Breast epithelium (tissue), 4 donors: ENCODE data around the gene TPPP3. TPM values are rescaled to one million over a fixed set of nuclear protein-coding genes. Genes with fewer than 3 reads are reported as not detected.

Source experiments
- DNase-seq, 2 donors: peaks; one replicate each; pipeline ENCODE4 v3.0.0-alpha.2; 2019; ENCODE audit warnings: low spot score in 2 of 2
- H3K27ac ChIP-seq, 2 donors: fragments of 200-600 bp; sonication (generic) in 1 of 2; one replicate each; pipeline ENCODE4 v1.5.1; 2016 to 2019; ENCODE audit warnings: mild to moderate bottlenecking in 1 of 2
- H3K27me3 ChIP-seq, 2 donors: fragments of 200-600 bp; sonication (generic) in 1 of 2; one replicate each; pipeline versions ENCODE4 v1.5.1 to v1.6.0; 2017 to 2019; ENCODE audit warnings: control low read depth in 1 of 2, mild to moderate bottlenecking in 1 of 2
- H3K36me3 ChIP-seq: fragments of 200-600 bp; one replicate; pipeline ENCODE4 v1.5.1; 2019
- H3K4me1 ChIP-seq, 2 donors: fragments of 200-600 bp; sonication (generic); one replicate each; pipeline ENCODE4 v1.5.1; 2016 to 2019; ENCODE audit warnings: control low read depth in 1 of 2
- H3K4me3 ChIP-seq, 3 donors: fragments of 200-600 bp; sonication (generic); 1 replicate in 2 of 3; 2 replicates in 1 of 3; pipeline ENCODE4 v1.5.1; 2016 to 2019; ENCODE audit warnings: mild to moderate bottlenecking in 3 of 3, moderate library complexity in 2 of 3
- H3K9me3 ChIP-seq, 2 donors: fragments of 200-600 bp; sonication (generic) in 1 of 2; one replicate each; pipeline ENCODE4 v1.5.1; 2016 to 2019; ENCODE audit warnings: control low read depth in 1 of 2
- POLR2A ChIP-seq: fragments of 450-650 bp; IDR thresholded peaks from one replicate; pipeline ENCODE4 v1.6.1; 2016; ENCODE audit warnings: antibody characterized with exemption, mild to moderate bottlenecking, moderate library complexity
- POLR2AphosphoS5 ChIP-seq, 3 donors: sonication (generic); formaldehyde crosslinking; IDR thresholded peaks; one replicate each; pipeline ENCODE4 v1.6.1; 2017; ENCODE audit warnings: antibody characterized with exemption in 3 of 3
- intact Hi-C: fragments of 100-400 bp; cut with DNase I; formaldehyde crosslinking; loops from one replicate; pipeline ENCODE4 v1.15.1; 2023; ENCODE audit warnings: low total_unique reads
- total RNA-seq, 3 donors: library from RNA; depleted of rRNA; stranded (reverse); fragments of >200 nt; gene quantifications; one replicate each; pipeline ENCODE4 v1.1.0, GENCODE V29; 2016
- TF ChIP-seq, protein P1 (sequence below), 3 donors: fragments of 450-650 bp; IDR thresholded peaks; one replicate each; pipeline ENCODE4 v1.5.1; 2016 to 2017; ENCODE audit warnings: antibody characterized with exemption in 3 of 3, mild to moderate bottlenecking in 3 of 3, moderate library complexity in 3 of 3

The TPPP3 gene
- total RNA-seq, 3 donors from 2014 or later: 1.3 to 6.9 (median 3.6) TPM

DNA sequence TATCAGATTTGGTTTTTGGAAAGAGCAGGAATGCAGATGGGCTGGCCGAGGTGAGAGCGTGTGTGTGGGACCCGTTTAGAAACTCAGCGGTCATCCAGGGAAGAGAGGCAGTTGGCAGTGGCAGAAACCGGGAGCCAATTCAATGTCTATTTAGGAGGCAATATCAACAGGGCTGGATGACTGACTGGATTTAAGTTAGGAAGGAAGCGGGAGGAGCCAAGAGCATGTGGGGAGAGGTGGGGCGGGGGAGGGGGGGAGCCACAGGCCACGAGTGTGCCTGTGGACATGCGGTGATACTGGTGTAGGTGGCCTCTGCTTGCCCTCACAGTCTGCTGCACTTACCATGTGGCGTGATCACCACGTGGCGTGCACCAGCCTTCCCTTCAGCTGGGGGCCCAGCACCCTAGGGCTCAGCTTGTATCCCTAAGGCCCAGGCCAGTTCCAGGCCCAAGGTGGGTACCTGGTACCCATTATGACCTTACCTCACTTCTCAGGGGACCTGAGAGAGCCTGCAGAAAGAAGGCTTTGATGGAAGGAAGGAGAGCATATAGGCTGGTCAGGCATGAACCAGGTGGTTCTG is 10.8 kb upstream of the TPPP3 start:
- no peak for TF ChIP-seq POLR2AphosphoS5 (IDR thresholded peaks at IDR 0.05)
- DNase-seq: no peak
- H3K36me3 ChIP-seq: no peaks in the 10 kb centered on the region

GRCh38 chr16:67400901-67401300 is 7.6 kb upstream of the TPPP3 start:
- no peak overlapping the region for H3K27ac ChIP-seq
- intact Hi-C loops: no loop called here

More for the DNA sequence above, 10.8 kb upstream of the TPPP3 start:
- intact Hi-C loops: no loop called here
- H3K4me3 ChIP-seq: peak overlapping the region in 1 of 3 donors; percentile 35
- no peaks in the 10 kb centered on the region for H3K9me3 ChIP-seq
- peak overlapping the region; percentile 98 for H3K27ac ChIP-seq
- H3K27me3 ChIP-seq: no peaks in the 10 kb centered on the region
- H3K4me1 ChIP-seq: peaks cover 7 to 19% of the 10 kb centered on the region in 2 donors

DNA sequence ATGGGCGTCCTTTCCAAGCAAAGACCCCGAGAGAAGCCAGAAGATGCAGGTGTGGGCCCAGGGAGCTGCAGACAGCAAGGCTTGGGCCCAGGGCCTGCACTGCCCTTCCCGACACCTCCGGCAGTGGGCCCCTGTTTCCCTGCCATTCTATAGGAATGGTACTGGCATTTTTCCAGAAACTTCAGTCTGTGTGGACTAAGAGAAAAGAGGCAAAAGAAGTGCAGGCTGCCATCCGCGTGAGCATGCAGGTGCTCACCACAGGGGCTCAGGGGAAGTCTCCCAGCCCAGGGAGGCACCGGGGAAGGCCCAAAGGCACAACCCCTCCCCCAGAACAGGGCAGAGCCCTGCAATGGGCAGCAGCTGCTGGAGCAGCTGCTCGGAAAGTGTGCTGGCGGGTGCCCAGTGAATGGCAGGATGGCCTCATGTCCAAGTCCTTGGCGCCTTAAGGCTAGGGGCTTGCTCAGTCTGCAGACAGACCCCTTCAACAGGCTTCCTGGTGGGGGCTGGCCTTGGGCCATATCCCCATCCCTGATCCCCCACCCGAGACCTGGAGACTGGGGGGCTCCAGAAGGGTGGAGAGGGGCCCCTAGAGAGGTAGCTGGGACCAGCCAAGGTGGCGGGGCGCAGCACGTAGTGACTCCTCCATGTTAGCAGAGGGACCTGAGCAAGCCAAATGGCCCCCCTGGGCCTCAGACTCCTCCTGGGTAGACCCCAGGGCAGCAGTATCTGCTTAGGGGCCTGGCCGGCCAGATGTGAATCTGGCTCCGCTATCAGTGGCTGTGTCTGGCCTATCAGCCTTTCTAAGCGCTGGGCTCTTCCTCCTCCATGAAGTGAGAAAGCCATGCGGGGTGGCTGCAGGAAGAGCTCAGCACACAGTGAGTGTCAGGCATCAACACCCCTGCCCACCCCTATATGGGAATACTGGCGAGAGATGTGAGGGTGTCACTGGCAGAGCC is 6.7 kb upstream of the TPPP3 start:
- peak overlapping the region in 1 of 3 donors; percentile 44 for H3K4me3 ChIP-seq
- no peak overlapping the region for H3K27ac ChIP-seq
- H3K4me1 ChIP-seq: peaks cover 7 to 27% of the 10 kb centered on the region in 2 donors
- intact Hi-C loops: no loop called here
- TF ChIP-seq, protein P1, sequence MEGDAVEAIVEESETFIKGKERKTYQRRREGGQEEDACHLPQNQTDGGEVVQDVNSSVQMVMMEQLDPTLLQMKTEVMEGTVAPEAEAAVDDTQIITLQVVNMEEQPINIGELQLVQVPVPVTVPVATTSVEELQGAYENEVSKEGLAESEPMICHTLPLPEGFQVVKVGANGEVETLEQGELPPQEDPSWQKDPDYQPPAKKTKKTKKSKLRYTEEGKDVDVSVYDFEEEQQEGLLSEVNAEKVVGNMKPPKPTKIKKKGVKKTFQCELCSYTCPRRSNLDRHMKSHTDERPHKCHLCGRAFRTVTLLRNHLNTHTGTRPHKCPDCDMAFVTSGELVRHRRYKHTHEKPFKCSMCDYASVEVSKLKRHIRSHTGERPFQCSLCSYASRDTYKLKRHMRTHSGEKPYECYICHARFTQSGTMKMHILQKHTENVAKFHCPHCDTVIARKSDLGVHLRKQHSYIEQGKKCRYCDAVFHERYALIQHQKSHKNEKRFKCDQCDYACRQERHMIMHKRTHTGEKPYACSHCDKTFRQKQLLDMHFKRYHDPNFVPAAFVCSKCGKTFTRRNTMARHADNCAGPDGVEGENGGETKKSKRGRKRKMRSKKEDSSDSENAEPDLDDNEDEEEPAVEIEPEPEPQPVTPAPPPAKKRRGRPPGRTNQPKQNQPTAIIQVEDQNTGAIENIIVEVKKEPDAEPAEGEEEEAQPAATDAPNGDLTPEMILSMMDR (IDR thresholded peaks at IDR 0.05): no peak
- no peak for TF ChIP-seq POLR2A
- no peak for TF ChIP-seq POLR2AphosphoS5 (IDR thresholded peaks at IDR 0.05)
- no peaks in the 10 kb centered on the region for H3K27me3 ChIP-seq
- H3K9me3 ChIP-seq: no peaks in the 10 kb centered on the region
- DNase-seq: no peak
- no peaks in the 10 kb centered on the region for H3K36me3 ChIP-seq

More at GRCh38 chr16:67400901-67401300, 7.6 kb upstream of the TPPP3 start:
- no peaks in the 10 kb centered on the region for H3K27me3 ChIP-seq
- H3K9me3 ChIP-seq: no peaks in the 10 kb centered on the region
- no peak overlapping the region for H3K4me3 ChIP-seq
- no peak for DNase-seq
- peaks cover 7 to 30% of the 10 kb centered on the region in 2 donors for H3K4me1 ChIP-seq
- no peaks in the 10 kb centered on the region for H3K36me3 ChIP-seq
- TF ChIP-seq, protein P1 (IDR thresholded peaks at IDR 0.05): no peak
- TF ChIP-seq POLR2AphosphoS5 (IDR thresholded peaks at IDR 0.05): no peak
- TF ChIP-seq POLR2A: no peak

DNA sequence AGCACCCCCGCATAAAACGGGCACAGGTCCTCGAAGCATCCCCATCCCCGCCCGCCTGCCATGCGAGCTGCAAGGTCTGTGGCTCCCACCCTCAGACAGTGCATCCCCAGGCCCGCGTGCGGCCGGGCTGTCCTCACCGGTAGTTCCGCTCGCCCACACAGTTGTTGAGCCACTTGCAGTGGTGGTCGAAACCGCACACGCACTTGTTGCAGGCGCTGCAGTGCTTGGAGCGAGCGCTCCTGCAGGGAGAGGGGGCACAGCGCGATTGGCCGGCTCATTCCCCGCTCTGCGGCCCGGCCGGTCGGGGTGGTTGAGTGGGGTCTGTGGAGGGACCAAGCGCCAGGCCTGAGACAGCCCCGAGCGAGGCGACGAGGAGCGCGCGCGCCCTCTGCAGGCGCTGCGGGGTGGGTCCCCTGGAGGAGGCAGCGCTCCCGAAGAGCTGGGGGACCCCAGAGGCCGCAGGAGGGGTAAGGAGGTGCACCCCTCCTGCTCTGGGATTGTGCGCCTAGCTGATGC is 6.0 kb upstream of the TPPP3 start:
- no peaks in the 10 kb centered on the region for H3K9me3 ChIP-seq
- DNase-seq: no peak
- H3K4me1 ChIP-seq: peaks cover 4 to 23% of the 10 kb centered on the region in 2 donors
- peak overlapping the region in 1 of 2 donors; percentile 86 for H3K27ac ChIP-seq
- no peaks in the 10 kb centered on the region for H3K27me3 ChIP-seq
- peak overlapping the region in 2 of 3 donors; percentile 22 to 44 for H3K4me3 ChIP-seq
- TF ChIP-seq POLR2A (no peak), POLR2AphosphoS5 (IDR thresholded peaks at IDR 0.05) (no peak)
- TF ChIP-seq, protein P1 (IDR thresholded peaks at IDR 0.05): peak; percentile 21 to 73 (median 58)
- intact Hi-C loops: no loop called here
- no peaks in the 10 kb centered on the region for H3K36me3 ChIP-seq

DNA sequence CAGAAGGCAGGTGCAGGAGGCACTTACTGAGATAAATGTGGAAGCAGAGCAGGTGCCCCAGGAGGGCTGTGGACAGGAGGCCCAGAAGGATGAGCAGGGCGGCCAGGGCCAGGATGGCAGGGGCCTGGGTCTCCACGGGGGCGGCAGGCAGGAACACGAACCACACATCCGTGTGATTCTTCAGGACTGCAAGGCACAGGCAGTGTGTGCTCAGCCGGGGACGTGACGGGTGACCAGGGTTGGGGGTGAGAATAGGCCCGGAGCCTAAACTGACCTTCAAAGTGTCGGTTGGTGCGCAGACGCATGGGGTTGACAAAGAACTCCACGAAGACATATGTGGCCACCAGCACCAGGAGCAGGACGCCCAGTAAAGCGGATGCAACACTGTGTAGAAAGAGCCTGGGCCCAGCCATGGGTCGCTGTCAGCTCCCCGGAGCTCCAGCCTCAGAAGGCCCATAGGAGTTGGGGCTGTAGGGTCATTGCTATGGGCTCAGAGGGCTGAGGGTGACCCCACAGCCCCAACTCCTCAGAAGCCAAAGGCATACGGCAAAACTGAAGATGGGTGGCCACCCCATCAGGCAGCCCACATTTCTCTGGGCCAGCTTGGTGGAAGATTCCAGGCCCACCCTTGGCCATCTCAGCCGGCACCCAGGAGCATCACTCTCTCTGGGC is 5.4 kb upstream of the TPPP3 start:
- Histone ChIP-seq H3K9me3 (no peaks in the 10 kb centered on the region), H3K27me3 (no peaks in the 10 kb centered on the region), H3K36me3 (no peaks in the 10 kb centered on the region), H3K4me3 (no peak overlapping the region), H3K4me1 (peaks cover 0 to 23% of the 10 kb centered on the region in 2 donors), H3K27ac (peak overlapping the region; percentile 60 to 86)
- intact Hi-C loops: no loop called here
- no peak for DNase-seq
- no peak for TF ChIP-seq POLR2A
- TF ChIP-seq POLR2AphosphoS5 (IDR thresholded peaks at IDR 0.05): no peak
- TF ChIP-seq, protein P1 (IDR thresholded peaks at IDR 0.05): no peak
